Metanephros (tissue), 2 donors: Measurements from ENCODE around the gene CLEC2D. TPM values are rescaled to one million over a fixed set of nuclear protein-coding genes. Genes with fewer than 3 reads are reported as not detected.

Source experiments
- small RNA-seq: library from RNA; depleted of rRNA; stranded (forward); fragments of <200 nt; gene quantifications from one replicate; pipeline ENCODE3, GENCODE V24; 2014; ENCODE audit warnings: low replicate concordance
- total RNA-seq: library from RNA; depleted of rRNA; stranded (reverse); fragments of >200 nt; gene quantifications from one replicate; pipeline ENCODE4 v1.2.3, GENCODE V29; 2014

The CLEC2D gene, protein sequence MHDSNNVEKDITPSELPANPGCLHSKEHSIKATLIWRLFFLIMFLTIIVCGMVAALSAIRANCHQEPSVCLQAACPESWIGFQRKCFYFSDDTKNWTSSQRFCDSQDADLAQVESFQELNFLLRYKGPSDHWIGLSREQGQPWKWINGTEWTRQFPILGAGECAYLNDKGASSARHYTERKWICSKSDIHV
- total RNA-seq: 11.7 TPM

GRCh38 chr12:9669534-9669933 lies at the start of gene CLEC2D:
TSS of gene CLEC2D (plus strand) at chr12:9669713. CDS start at chr12:9669735, 22 bp downstream.

GRCh38 chr12:9732921-9733461 lies 63.5 kb downstream of the CLEC2D start, which contains the start of gene CLECL1:
TSS of gene CLECL1 (minus strand) at chr12:9733097.

Small RNA genes lying within 50 kb of the gene (small RNA-seq; reads per million reads assigned to genes)
- gene AC010186.4: not detected
- gene RNU6-700P: not detected

Other genes with a start within 250 kb of the CLEC2D start
- 1.8 TPM for gene KLRB1, start 61.8 kb upstream of the CLEC2D start, total RNA-seq
- gene CLECL1, start 63.4 kb downstream of the CLEC2D start, total RNA-seq: 0.35 TPM
- gene CD69, start 91.2 kb downstream of the CLEC2D start, total RNA-seq: 14.5 TPM
- gene KLRF1, start 157.8 kb downstream of the CLEC2D start, total RNA-seq: 0.70 TPM
- gene CLEC2B, start 199.6 kb downstream of the CLEC2D start, total RNA-seq: 15.9 TPM
- gene KLRF2, start 211.8 kb downstream of the CLEC2D start, total RNA-seq: not detected